ENCODE measurements around the gene NLRP6.
"Not testable (repeated sequence)": the region's sequence is repeated elsewhere in the genome, so short reads cannot be mapped to it uniquely, and the experiment has no call there.

The NLRP6 gene

GRCh38 chr11:278001-278951, at the start of gene NLRP6:
Gene NLRP6, plus strand, starts transcription at chr11:278407. Its CDS starts 163 bp downstream, at chr11:278570.
- DNase-seq: no peak

GRCh38 chr11:230431-230830, 47.8 kb upstream of the NLRP6 start:
- DNase-seq: no peak

DNA sequence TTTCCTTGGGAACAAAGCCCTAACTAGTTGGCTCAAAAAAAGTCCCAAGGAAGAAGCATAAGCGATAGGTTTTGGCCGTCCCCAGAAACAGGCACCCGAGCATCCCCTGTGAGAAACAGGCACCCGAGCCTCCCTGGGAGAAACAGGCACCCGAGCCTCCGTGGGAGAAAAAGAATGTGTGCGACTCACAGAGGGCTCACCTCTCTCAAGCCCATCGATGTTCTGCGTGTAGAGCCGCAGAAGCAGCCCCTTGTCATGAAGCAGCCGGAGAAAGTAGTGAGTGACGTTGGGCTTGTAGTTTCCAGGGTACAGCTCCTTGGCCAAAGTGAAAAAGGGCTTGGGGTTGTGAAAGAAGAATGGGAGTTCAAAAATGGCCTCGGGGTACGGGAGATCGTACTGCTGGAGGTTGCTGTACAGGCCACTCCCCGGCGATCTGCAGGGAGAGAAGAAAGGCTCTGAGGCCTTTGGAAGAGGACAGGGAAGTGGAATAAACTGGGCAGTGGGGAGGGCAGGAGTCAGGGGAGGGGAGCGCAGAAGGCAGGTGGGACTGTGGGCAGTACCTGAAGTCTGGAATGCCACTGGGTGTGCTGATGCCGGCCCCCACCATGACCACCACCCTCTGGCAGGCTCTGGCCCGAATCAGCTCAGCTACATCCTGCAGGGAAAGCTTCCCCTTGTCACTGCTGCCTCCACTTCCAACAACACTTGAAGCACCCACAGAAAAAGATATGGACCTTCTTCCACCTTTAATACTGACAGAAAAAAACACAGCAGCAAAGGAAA, 45.2 kb upstream of the NLRP6 start:
- DNase-seq: no peak

DNA sequence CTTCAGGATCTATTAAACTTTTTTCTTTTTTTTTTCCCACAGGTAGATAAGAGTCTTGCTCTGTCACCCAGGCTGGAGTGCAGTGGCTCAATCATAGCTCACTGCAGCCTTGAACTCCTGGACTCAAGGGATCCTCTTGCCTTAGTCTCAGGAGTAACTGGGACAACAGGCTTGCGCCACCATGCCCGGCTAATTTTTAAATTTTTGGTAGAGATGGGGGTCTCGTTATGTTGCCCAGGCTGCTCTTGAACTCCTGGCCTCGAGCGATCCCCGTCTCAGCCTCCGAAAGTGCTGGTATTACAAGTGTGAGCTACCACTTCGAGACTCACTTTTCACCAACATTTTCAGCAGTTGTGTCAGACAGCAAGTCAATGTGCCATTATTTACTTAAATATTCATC, 43.0 kb upstream of the NLRP6 start:
- DNase-seq: no peak

DNA sequence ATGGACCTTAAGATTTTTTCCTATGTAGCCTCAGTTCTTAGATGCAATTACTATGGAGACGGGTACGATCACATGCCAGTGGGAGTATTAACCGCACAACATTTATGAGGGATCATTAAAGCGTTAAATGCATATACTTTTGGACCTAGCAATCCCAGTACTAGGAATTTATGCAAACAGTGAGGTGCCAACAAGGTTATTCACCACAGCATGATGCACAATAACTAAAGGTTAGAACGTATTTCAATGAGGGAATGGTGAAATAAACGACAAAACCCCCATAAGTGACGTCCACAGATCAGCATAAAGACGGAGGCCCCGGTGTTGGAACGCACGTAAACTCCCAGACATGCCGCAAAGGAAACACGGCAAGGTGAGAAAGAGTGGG, 42.6 kb upstream of the NLRP6 start:
- peak; percentile 35 for DNase-seq

DNA sequence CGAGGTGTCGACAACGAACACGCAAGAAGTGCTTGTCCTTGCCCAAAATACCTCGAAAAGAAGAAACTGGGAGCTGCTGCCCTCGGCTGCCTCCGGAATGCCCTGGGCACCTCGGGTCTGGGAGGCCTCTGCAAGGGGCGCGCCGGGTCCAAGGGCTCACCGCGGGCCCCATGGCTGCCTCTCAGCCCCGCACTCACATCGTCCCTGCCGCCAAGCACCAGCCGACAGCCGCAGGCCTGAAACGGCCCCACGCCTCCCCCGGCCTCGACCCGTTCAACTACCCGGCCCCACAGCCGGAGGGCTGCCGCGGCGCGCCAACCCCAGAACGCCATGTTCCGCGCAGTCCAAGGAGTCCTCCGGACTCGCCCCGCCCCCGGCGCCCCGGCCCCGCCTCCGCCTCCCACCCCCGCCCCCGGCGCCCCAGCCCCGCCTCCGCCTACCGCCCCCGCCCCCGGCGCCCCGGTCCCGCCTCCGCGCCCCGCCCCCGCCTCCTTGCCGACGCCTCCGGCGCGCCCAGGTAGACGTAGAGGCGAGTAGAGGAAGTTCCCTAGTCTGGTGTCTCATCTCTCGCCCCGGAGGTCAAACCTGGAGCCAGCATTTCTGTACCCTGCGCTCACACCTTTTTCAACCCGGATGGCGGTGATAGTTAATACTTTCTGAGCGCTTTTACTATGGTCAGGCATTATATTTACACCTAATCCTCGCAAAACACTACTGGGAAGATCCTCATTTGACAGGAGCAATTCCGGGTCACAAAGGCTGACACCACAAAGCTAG, 42.0 kb upstream of the NLRP6 start, which contains the start of gene SIRT3:
TSS of gene SIRT3 (minus strand) at position 346 of the 777 bp plus-strand sequence. CDS start at position 332, 14 bp downstream.
- peak; percentile 79 for DNase-seq

DNA sequence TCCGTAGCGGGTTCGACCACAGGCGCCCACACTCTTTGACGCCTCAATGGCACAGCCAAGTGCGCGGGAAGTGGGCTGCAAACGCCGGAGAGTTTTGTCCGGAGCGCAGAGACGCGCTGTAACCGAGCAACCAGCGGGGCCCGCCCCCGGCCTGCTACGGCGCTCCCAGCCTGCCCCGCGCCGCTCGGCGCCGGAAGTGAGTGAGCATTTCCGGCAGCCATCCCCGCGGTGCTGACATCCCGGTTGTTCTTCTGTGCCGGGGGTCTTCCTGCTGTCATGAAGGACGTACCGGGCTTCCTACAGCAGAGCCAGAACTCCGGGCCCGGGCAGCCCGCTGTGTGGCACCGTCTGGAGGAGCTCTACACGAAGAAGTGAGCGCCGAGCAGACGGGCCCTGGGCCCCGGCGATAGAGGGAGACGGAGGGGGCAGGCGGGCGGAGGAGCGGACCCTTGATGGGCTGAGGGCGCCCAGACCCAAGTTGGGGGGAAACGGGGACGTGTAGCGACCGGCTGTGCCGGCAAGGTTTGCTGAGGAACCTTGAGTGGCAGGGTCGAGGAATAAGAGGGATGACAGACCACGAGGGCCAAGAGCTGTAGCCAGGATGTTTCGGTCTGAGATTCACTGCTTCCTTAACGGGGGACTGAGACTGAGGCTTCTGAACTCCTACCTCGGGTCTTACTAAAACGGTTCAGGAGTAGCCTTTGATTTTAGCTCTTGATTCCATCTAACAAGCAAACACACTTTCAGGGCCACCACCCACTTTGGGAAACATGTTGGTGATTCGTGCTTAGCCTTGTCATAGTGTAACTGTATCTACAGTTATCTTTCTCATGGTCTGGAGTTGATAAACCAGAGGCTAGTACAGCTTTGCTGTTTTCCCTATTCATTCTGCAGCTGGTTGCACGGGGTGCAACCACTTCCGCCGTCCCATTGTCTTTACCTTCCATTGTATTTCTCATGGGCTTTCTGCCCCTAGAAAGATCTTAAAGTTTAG, 41.1 kb upstream of the NLRP6 start, which contains the start of gene PSMD13:
TSS of gene PSMD13 (plus strand) at position 203 of the 994 bp plus-strand sequence. CDS start at position 277, 74 bp downstream.
- DNase-seq: peak; percentile 77

GRCh38 chr11:238346-238745, 39.9 kb upstream of the NLRP6 start:
- DNase-seq: not testable (repeated sequence)

DNA sequence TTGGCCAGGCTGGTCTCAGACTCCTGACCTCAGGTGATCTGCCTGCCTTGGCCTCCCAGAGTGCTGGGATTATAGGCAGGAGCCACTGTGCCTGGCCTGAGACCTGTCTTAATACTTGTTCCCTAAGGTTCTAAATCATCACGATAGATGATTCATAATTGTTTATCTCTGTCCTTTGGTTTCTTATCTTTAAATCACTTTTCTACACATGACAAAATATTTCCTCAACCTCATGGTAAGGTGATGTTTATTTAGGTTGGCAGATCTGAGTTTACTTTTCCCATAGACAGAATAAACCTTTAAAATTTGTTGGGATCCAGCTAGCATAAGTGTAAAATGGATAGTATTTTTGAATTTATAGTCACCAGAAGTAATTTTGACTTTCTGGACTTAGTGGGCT, 37.9 kb upstream of the NLRP6 start:
- DNase-seq: no peak

- no peak for DNase-seq
Measured at GRCh38 chr11:241634-242033, 36.6 kb upstream of the NLRP6 start.

DNA sequence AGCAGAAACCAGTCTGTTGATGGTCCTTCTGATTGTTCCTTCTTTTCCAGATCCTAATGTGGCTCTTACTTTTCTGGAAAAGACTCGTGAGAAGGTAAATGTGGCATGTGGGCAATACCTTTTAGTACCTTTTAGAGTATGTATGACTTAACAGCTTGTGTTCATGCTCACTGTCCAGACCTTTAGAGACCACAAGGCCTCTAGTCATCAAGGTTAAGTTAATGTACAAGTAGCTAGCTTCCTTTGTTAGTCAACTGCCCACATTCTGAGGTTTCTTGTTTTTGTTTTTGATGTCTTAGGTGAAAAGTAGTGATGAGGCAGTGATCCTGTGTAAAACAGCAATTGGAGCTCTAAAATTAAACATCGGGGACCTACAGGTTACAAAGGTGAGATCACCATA, 33.8 kb upstream of the NLRP6 start:
- no peak for DNase-seq

DNA sequence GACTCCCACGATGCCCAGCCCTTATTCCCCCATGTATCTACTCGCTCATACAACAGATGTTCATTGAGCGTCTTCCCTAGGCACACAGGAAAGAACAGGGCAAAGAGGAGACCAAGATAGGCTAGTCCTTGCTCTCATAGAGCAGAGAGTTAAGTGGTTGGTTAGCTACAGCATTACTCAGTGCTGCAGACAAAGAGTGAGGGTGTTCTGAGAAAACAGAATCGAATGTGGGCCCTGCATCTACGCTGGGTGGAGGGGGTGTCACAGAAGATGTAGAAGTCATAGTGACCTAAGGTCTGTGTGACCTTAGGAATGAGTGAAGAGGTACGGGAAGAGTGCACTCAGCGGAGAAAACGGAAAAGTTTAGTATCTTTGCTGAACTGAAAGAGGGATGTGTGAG, 29.1 kb upstream of the NLRP6 start:
- DNase-seq: no peak

DNA sequence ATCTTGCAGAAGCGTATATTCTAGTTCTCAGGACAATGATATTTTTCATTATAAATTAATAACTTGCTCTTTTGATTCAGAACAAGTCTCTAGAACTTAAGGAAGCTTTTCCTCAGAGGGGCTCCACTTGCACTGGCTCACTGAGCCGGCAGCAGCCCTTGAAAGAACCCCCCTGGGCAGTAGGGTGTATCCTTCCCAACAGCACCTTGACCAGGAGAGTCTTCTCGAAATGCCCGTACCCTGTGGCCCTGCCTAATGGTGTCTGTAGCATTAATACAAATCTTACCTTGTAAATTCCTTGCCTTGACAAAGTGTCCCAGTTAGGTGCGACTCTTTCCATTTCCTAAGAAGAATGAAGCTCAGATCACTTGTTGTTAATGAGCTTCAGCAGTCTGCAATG, 27.9 kb upstream of the NLRP6 start:
- DNase-seq: no peak

GRCh38 chr11:250740-251299, 27.4 kb upstream of the NLRP6 start:
- DNase-seq: no peak

DNA sequence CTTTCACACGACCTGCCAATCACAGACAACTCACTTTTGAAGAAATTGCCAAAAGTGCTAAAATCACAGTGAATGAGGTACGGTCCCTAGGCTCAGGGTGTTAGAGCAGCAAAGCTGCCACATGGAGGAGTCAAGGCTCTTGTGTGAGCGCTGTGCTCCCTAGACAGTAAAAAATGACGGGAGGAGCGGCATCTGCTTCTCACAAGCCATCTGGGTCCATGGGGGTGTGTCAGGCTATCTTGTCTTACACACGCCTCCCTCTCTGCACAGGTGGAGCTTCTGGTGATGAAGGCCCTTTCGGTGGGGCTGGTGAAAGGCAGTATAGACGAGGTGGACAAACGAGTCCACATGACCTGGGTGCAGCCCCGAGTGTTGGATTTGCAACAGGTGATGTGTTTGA, 26.7 kb upstream of the NLRP6 start:
- no peak for DNase-seq

DNA sequence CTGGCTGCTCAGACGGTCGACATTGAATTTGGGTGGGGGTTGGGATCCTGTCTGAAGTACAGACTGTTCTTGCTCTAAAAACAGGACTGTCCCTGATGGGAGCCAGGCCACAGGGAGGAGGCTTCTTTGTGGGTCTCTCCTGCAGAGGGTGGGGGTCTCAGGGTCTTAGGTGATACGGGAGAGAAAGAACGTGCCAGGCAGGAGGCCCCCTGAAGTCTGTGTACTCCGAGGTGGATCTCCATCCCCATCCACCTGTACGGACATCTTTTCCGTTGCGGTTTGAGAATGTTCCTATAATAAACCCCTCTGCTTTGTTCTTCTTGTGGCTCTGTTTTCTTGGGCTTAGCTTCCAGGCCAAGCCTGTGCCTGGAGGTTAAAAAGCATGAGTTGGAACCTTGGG, 25.5 kb upstream of the NLRP6 start:
- no peak for DNase-seq

GRCh38 chr11:253160-253885, 24.9 kb upstream of the NLRP6 start:
- no peak for DNase-seq

DNA sequence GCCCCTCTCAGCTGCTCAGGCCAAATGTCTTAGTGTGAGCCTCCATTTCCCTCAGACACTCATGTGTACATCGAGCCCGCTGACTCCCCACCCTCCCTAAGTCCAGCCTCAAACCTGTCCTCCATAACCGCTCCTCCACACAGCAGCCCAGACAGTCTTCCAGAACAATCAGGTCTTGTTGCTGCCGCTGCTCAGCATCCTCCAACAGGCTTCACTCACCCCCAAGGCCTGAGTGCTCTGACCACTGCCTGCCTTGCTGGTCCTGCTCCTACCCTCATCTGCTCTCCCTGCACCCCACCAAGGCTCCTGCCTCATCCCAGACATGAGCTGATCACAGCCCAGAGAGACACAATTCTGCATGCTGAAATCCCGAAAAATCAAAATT, 24.3 kb upstream of the NLRP6 start:
- DNase-seq: no peak

GRCh38 chr11:255176-255575, 23.0 kb upstream of the NLRP6 start:
- no peak for DNase-seq

GRCh38 chr11:255816-256215, 22.4 kb upstream of the NLRP6 start:
- DNase-seq: no peak
